ENCODE data around the gene TTC1. TPM values are rescaled to one million over a fixed set of nuclear protein-coding genes. Genes with fewer than 3 reads are reported as not detected.
A peak's percentile ranks its signal among the peaks of the same experiment; 100 is the strongest.

TTC1 gene
- total and polyA plus RNA-seq, 9 of the 15 experiments (the other 6 are each of a cell fraction or from before 2014, with no cell fraction given), result 51.9 to 173 (median 87.7) TPM

GRCh38 chr5:160008877-160009590 lies at the start of gene TTC1 (continued):
- TF ChIP-seq HDAC6 (IDR thresholded peaks at IDR 0.05; ENCODE audit: low read depth, low read length) (no peak), ZNF263 (CRISPR knock-in tag; IDR thresholded peaks at IDR 0.05; ENCODE audit: borderline replicate concordance) (no peak), MITF (IDR thresholded peaks at IDR 0.05) (peak; percentile 77; the same call in 1 of the 2 replicates), LEF1 (IDR thresholded peaks at IDR 0.05) (no peak; the same call in 1 of the 2 replicates), MEF2D (tag; conservative IDR thresholded peaks at IDR 0.05; ENCODE audit: low read depth) (no peak), MBD2 (IDR thresholded peaks at IDR 0.05; ENCODE audit: borderline replicate concordance, low read depth) (peak; percentile 85; the same call in 1 of the 2 replicates), BRF2 (IDR thresholded peaks at IDR 0.05; ENCODE audit: borderline replicate concordance, insufficient read depth, insufficient read length) (no peak), TSHZ1 (CRISPR knock-in tag; IDR thresholded peaks at IDR 0.05) (no peak), SMARCB1 (IDR thresholded peaks at IDR 0.05; ENCODE audit: insufficient read length, low read depth) (no peak), ZZZ3 (IDR thresholded peaks at IDR 0.05) (no peak), ZNF584 (CRISPR knock-in tag; IDR thresholded peaks at IDR 0.05; ENCODE audit: low read depth) (no peak), ZNF57 (CRISPR knock-in tag; IDR thresholded peaks at IDR 0.05) (no peak), HNRNPL (IDR thresholded peaks at IDR 0.05; ENCODE audit: low read depth, low read length) (no peak), MECOM (CRISPR knock-in tag; IDR thresholded peaks at IDR 0.05) (no peak), ATF7 (IDR thresholded peaks at IDR 0.05) (peak; percentile 99), ATF2 (CRISPR knock-in tag; IDR thresholded peaks at IDR 0.05) (no peak; the same call in 1 of the 2 replicates), TRIM28 (IDR thresholded peaks at IDR 0.05) (no peak), ZNF639 (CRISPR knock-in tag; conservative IDR thresholded peaks at IDR 0.05 in 1 of 2, IDR thresholded peaks at IDR 0.05 in 1 of 2) (peak in 1 of 2 experiments; percentile 68; a peak in 1 of 4 replicates), ZNF146 (CRISPR knock-in tag; IDR thresholded peaks at IDR 0.05; ENCODE audit: unreplicated experiment) (no peak)

Data from K562 (cell line).